OCI-LY7 (cell line): ENCODE results near the gene TMEM258. TPM values are rescaled to one million over a fixed set of nuclear protein-coding genes. Genes with fewer than 3 reads are reported as not detected.

Source experiments
- BruUV-seq: library from RNA; stranded (reverse); fragments of 400-500 nt; replicated peaks from 2 replicates; lab custom pipeline; 2021; lab: Mats Ljungman, UMichigan
- CTCF ChIA-PET: fragments of 300-600 bp; sonication (Branson Sonifier 250); formaldehyde crosslinking; loops from one replicate; lab custom pipeline; 2022; ENCODE audit warnings: antibody characterized with exemption; ENCODE audit not compliant: unreplicated experiment; lab: Charles Lee
- POLR2A ChIA-PET: fragments of 300-600 bp; sonication (Branson Sonifier 250); formaldehyde crosslinking; loops from one replicate; lab custom pipeline; 2022; ENCODE audit warnings: antibody characterized with exemption; lab: Charles Lee
- DNase-seq: peaks from one replicate; pipeline ENCODE4 v3.0.0-alpha.2; 2015; ENCODE audit warnings: low spot score
- H2AFZ ChIP-seq: fragments of 200-600 bp; sonication (generic), shearing (Covaris generic); 2 replicates; pipeline ENCODE4 v1.6.1; 2014; ENCODE audit warnings: mild to moderate bottlenecking, antibody characterized with exemption, low read length, moderate library complexity
- H3K27ac ChIP-seq: fragments of 200-600 bp; sonication (generic); 2 replicates; pipeline ENCODE4 v1.5.1; 2014; ENCODE audit warnings: mixed run types, low read depth, mild to moderate bottlenecking, moderate library complexity, low read length, inconsistent platforms; ENCODE audit not compliant: poor library complexity, severe bottlenecking
- H3K36me3 ChIP-seq: fragments of 200-600 bp; sonication (generic); 2 replicates; pipeline ENCODE4 v1.6.1; 2014; ENCODE audit warnings: mild to moderate bottlenecking, antibody characterized with exemption, low read length, moderate library complexity, mixed read lengths; ENCODE audit not compliant: insufficient read depth
- H3K4me1 ChIP-seq: fragments of 200-600 bp; sonication (generic); 2 replicates; pipeline ENCODE4 v1.5.1; 2014; ENCODE audit warnings: mild to moderate bottlenecking, low read length; ENCODE audit not compliant: insufficient read depth, poor library complexity, severe bottlenecking
- H3K4me2 ChIP-seq: fragments of 200-600 bp; sonication (generic); 2 replicates; pipeline ENCODE4 v1.6.1; 2014; ENCODE audit warnings: mild to moderate bottlenecking, low read length
- H3K4me3 ChIP-seq: fragments of 200-600 bp; sonication (generic); 2 replicates; pipeline ENCODE4 v1.5.1; 2014; ENCODE audit warnings: mild to moderate bottlenecking, low read depth, low read length; ENCODE audit not compliant: poor library complexity, severe bottlenecking
- H3K79me2 ChIP-seq: fragments of 200-600 bp; sonication (generic); 2 replicates; pipeline ENCODE4 v1.6.1; 2016; ENCODE audit warnings: low read depth, mild to moderate bottlenecking, low read length, moderate library complexity, mixed read lengths; ENCODE audit not compliant: insufficient read depth
- H3K9me2 ChIP-seq: fragments of 200-600 bp; sonication (generic); 2 replicates; pipeline ENCODE4 v1.6.1; 2016; ENCODE audit warnings: mild to moderate bottlenecking, low read length, mixed read lengths; ENCODE audit not compliant: insufficient read depth
- H3K9me3 ChIP-seq: fragments of 200-600 bp; sonication (generic); 2 replicates; pipeline ENCODE4 v1.6.1; 2014; ENCODE audit warnings: mild to moderate bottlenecking, mixed run types, low read length, mixed read lengths
- H4K20me1 ChIP-seq: fragments of 200-600 bp; sonication (generic); 2 replicates; pipeline ENCODE4 v1.6.1; 2014; ENCODE audit warnings: mild to moderate bottlenecking, antibody characterized with exemption, low read length, moderate library complexity, mixed read lengths; ENCODE audit not compliant: insufficient read depth
- EZH2phosphoT487 ChIP-seq: fragments of 200-600 bp; sonication (generic); IDR thresholded peaks from 2 replicates; pipeline ENCODE4 v1.6.1; 2018; ENCODE audit warnings: low read depth, borderline replicate concordance, mild to moderate bottlenecking, mixed run types, antibody characterized with exemption, low read length, moderate library complexity, mixed read lengths
- intact Hi-C: fragments of 100-400 bp; cut with micrococcal nuclease; formaldehyde crosslinking; loops from one replicate; pipeline ENCODE4 v1.10.0; 2022; ENCODE audit not compliant: unreplicated experiment
- total RNA-seq, 2 experiments: library from RNA; depleted of rRNA in 1 of 2; stranded (reverse); fragments of >200 nt in 1 of 2; shearing (Covaris generic) in 1 of 2; gene quantifications; 2 replicates each; pipeline ENCODE4 v1.2.3, GENCODE V29; 2014 to 2022
- TF ChIP-seq, protein P1 (sequence below): fragments of 200-600 bp; sonication (generic); conservative IDR thresholded peaks from 2 replicates; pipeline ENCODE4 v1.5.1; 2014; ENCODE audit warnings: mild to moderate bottlenecking, antibody characterized with exemption, low read length, moderate library complexity, mixed read lengths

The TMEM258 gene
- total RNA-seq, 2 experiments from 2014 or later = 174 TPM

DNA sequence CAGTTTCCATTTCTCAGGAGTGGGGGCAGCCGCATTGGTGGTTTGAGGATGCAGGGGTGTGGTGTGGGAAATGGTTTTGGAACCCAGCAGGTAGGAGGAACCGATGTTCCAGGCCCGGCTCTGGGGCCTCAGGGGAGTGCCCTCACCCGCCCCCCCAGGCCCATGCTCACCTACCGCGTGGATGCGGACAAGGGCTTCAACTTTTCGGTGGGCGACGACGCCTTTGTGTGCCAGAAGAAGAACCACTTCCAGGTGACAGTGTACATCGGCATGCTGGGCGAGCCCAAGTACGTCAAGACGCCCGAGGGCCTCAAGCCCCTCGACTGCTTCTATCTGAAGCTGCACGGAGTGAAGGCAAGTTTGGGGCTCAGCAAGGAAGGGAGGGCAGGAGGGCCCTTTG lies 18.6 kb downstream of the TMEM258 start:
- ChIA-PET CTCF (no interaction called here), POLR2A (interaction anchor here (0.7 kb wide), 1 partner anchor 419 kb away, joined by 3 read pairs; no protein-coding TSS in a partner anchor)
- no peak overlapping the region for H3K27ac ChIP-seq
- H3K4me3 ChIP-seq = no peak overlapping the region
- DNase-seq = no peak
- no peaks in the 10 kb centered on the region for H3K9me2 ChIP-seq
- no peaks in the 10 kb centered on the region for H3K36me3 ChIP-seq
- peaks cover 9% of the 10 kb centered on the region for H3K4me1 ChIP-seq
- no peaks in the 10 kb centered on the region for H4K20me1 ChIP-seq
- no peaks in the 10 kb centered on the region for H3K79me2 ChIP-seq
- intact Hi-C loops = no loop called here
- TF ChIP-seq EZH2phosphoT487 = no peak
- TF ChIP-seq, protein P1, sequence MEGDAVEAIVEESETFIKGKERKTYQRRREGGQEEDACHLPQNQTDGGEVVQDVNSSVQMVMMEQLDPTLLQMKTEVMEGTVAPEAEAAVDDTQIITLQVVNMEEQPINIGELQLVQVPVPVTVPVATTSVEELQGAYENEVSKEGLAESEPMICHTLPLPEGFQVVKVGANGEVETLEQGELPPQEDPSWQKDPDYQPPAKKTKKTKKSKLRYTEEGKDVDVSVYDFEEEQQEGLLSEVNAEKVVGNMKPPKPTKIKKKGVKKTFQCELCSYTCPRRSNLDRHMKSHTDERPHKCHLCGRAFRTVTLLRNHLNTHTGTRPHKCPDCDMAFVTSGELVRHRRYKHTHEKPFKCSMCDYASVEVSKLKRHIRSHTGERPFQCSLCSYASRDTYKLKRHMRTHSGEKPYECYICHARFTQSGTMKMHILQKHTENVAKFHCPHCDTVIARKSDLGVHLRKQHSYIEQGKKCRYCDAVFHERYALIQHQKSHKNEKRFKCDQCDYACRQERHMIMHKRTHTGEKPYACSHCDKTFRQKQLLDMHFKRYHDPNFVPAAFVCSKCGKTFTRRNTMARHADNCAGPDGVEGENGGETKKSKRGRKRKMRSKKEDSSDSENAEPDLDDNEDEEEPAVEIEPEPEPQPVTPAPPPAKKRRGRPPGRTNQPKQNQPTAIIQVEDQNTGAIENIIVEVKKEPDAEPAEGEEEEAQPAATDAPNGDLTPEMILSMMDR = no peak
- no peak overlapping the region for H2AFZ ChIP-seq
- H3K4me2 ChIP-seq = no peak overlapping the region
- no peaks in the 10 kb centered on the region for H3K9me3 ChIP-seq
- BruUV-seq = no TSS peak

- Histone ChIP-seq H3K9me2 (no peaks in the 10 kb centered on the region), H3K4me1 (peaks cover 9% of the 10 kb centered on the region), H4K20me1 (no peaks in the 10 kb centered on the region), H3K36me3 (no peaks in the 10 kb centered on the region), H3K4me3 (no peak overlapping the region), H3K4me2 (no peak overlapping the region), H3K9me3 (no peaks in the 10 kb centered on the region), H3K79me2 (no peaks in the 10 kb centered on the region), H3K27ac (no peak overlapping the region), H2AFZ (no peak overlapping the region)
- intact Hi-C loops = no loop called here
- POLR2A ChIA-PET = interaction anchor here (1.2 kb wide), 1 partner anchor 9 kb away, joined by 3 read pairs; no protein-coding TSS in a partner anchor
- BruUV-seq = no TSS peak
- CTCF ChIA-PET = no interaction called here
- TF ChIP-seq, protein P1 = no peak
- no peak for TF ChIP-seq EZH2phosphoT487
- no peak for DNase-seq
These were observed 19.0 kb downstream of the TMEM258 start for GRCh38 chr11:61773356-61773755.

DNA sequence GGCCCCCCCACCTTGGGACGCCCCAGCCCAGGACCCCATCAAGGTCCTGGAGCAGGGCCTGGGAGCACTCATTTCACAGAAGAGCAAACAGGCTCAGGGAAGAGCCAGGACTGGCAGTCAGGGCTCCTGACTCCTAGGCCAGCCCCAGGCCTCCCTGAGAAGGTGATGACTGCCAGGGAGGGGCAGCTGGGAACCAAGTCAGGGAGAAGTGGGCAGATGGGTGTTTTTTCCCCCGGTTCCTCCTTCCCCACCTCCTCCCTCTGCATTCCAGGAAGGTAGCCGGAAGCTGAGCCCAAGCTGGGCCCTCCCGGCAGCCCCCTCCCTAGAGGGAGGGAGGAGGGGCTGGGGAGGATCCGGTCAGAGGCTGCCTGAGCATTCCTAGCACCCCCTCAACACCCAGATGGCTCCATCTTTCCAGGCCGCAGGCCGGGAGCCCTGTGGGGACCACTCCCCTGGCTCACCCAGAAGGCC lies 20.4 kb downstream of the TMEM258 start:
- BruUV-seq = no TSS peak

More for the DNA sequence above, 20.4 kb downstream of the TMEM258 start:
- Histone ChIP-seq H3K36me3 (no peaks in the 10 kb centered on the region), H4K20me1 (no peaks in the 10 kb centered on the region), H3K9me2 (no peaks in the 10 kb centered on the region), H3K4me2 (peak overlapping the region; percentile 29), H2AFZ (peak overlapping the region; percentile 40; the same call in 1 of the 2 replicates), H3K27ac (no peak overlapping the region), H3K9me3 (no peaks in the 10 kb centered on the region), H3K4me1 (peaks cover 9% of the 10 kb centered on the region), H3K79me2 (no peaks in the 10 kb centered on the region), H3K4me3 (no peak overlapping the region)
- no peak for DNase-seq
- intact Hi-C loops = no loop called here
- TF ChIP-seq, protein P1 = no peak
- TF ChIP-seq EZH2phosphoT487 = no peak
- POLR2A ChIA-PET = interaction anchor here (1.2 kb wide), 1 partner anchor 10 kb away, joined by 3 read pairs; no protein-coding TSS in a partner anchor
- CTCF ChIA-PET = no interaction called here
